ENCODE results near the gene ELOVL1. TPM values are rescaled to one million over a fixed set of nuclear protein-coding genes. Genes with fewer than 3 reads are reported as not detected.

The ELOVL1 gene
- total and polyA plus RNA-seq, 4 donors, result 12.8 to 50.3 (median 35.3) TPM

DNA sequence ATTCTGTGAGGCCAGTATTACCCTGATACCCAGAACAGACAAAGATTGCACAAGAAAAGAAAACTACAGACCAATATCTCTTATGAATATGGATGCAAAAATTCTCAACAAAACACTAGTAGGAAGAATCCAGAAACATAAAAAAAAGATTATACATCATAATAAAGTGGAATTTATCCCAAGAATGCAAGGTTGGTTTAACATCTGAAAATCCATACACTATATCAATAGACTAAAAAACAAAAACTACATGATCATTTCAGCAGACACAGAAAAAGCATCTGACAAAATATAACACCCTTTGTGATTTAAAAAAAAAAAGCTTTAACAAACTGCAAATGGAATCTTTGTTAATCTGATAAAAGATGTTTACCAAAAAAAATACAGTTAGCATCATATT lies 42.4 kb downstream of the ELOVL1 start (continued):
- TF ChIP-seq, protein P1, sequence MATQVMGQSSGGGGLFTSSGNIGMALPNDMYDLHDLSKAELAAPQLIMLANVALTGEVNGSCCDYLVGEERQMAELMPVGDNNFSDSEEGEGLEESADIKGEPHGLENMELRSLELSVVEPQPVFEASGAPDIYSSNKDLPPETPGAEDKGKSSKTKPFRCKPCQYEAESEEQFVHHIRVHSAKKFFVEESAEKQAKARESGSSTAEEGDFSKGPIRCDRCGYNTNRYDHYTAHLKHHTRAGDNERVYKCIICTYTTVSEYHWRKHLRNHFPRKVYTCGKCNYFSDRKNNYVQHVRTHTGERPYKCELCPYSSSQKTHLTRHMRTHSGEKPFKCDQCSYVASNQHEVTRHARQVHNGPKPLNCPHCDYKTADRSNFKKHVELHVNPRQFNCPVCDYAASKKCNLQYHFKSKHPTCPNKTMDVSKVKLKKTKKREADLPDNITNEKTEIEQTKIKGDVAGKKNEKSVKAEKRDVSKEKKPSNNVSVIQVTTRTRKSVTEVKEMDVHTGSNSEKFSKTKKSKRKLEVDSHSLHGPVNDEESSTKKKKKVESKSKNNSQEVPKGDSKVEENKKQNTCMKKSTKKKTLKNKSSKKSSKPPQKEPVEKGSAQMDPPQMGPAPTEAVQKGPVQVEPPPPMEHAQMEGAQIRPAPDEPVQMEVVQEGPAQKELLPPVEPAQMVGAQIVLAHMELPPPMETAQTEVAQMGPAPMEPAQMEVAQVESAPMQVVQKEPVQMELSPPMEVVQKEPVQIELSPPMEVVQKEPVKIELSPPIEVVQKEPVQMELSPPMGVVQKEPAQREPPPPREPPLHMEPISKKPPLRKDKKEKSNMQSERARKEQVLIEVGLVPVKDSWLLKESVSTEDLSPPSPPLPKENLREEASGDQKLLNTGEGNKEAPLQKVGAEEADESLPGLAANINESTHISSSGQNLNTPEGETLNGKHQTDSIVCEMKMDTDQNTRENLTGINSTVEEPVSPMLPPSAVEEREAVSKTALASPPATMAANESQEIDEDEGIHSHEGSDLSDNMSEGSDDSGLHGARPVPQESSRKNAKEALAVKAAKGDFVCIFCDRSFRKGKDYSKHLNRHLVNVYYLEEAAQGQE (IDR thresholded peaks at IDR 0.05), result no peak
- TF ChIP-seq NR2F2 (IDR thresholded peaks at IDR 0.05) (no peak), SP1 (IDR thresholded peaks at IDR 0.05) (no peak)

DNA sequence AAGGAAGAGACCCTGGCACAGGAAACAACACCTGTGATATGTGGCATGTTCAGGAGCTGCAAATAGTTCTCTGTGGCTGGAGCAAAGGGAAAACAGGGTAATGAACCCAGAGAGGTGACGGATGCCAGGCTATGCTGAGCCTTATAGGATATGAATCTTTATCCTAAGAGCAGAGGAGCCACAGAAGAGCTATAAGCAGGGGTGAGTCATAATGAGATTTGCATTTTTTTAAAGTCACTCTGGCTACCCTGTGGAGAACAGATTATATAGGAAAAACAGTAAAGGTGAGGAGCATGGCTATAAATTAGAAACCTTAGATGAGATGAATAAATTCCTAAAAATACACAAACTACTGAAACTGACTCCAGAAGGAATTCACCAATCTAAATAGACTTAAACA lies 43.0 kb downstream of the ELOVL1 start:
- DNase-seq (ENCODE audit: low spot score), result no peak
- H3K4me1 ChIP-seq (ENCODE audit: control insufficient read depth in 4 of 4, insufficient read depth in 4 of 4, low read length in 3 of 4), result no peaks in the 10 kb centered on the region
- no peak overlapping the region for H3K4me3 ChIP-seq (ENCODE audit: low read depth in 1 of 3, low read length in 3 of 3)
- H3K9me3 ChIP-seq (ENCODE audit: control insufficient read depth in 4 of 4, low read length in 3 of 4), result no peaks in the 10 kb centered on the region
- peaks cover 0 to 2% (median 0%) of the 10 kb centered on the region in 4 donors for H3K36me3 ChIP-seq (ENCODE audit: control insufficient read depth in 4 of 4, insufficient read depth in 3 of 4, low read depth in 1 of 4, low read length in 3 of 4)
- H3K27me3 ChIP-seq (ENCODE audit: control insufficient read depth in 4 of 4, insufficient read depth in 4 of 4, low read length in 3 of 4), result no peaks in the 10 kb centered on the region
- H3K27ac ChIP-seq (ENCODE audit: low read depth in 1 of 2, low read length in 2 of 2), result no peak overlapping the region
- TF ChIP-seq NR2F2 (IDR thresholded peaks at IDR 0.05), result no peak
- TF ChIP-seq YY1 (IDR thresholded peaks at IDR 0.05), result no peak
- TF ChIP-seq, protein P2, sequence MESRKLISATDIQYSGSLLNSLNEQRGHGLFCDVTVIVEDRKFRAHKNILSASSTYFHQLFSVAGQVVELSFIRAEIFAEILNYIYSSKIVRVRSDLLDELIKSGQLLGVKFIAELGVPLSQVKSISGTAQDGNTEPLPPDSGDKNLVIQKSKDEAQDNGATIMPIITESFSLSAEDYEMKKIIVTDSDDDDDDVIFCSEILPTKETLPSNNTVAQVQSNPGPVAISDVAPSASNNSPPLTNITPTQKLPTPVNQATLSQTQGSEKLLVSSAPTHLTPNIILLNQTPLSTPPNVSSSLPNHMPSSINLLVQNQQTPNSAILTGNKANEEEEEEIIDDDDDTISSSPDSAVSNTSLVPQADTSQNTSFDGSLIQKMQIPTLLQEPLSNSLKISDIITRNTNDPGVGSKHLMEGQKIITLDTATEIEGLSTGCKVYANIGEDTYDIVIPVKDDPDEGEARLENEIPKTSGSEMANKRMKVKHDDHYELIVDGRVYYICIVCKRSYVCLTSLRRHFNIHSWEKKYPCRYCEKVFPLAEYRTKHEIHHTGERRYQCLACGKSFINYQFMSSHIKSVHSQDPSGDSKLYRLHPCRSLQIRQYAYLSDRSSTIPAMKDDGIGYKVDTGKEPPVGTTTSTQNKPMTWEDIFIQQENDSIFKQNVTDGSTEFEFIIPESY (IDR thresholded peaks at IDR 0.05), result no peak
- no peak for TF ChIP-seq RXRA (IDR thresholded peaks at IDR 0.05)
- TF ChIP-seq SP1 (IDR thresholded peaks at IDR 0.05), result no peak
- no peak for TF ChIP-seq EGR1 (IDR thresholded peaks at IDR 0.05; ENCODE audit: low read depth in 2 of 2)
- no peak for TF ChIP-seq JUND (IDR thresholded peaks at IDR 0.05)
- TF ChIP-seq, protein P1 (IDR thresholded peaks at IDR 0.05), result no peak
- no peak for TF ChIP-seq HNF4A (conservative IDR thresholded peaks at IDR 0.05)
- TF ChIP-seq, protein P3, sequence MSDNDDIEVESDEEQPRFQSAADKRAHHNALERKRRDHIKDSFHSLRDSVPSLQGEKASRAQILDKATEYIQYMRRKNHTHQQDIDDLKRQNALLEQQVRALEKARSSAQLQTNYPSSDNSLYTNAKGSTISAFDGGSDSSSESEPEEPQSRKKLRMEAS (IDR thresholded peaks at IDR 0.05), result no peak
- TF ChIP-seq FOXA1 (IDR thresholded peaks at IDR 0.05), result no peak
- TF ChIP-seq FOXA2 (IDR thresholded peaks at IDR 0.05), result no peak
- TF ChIP-seq, protein P4, sequence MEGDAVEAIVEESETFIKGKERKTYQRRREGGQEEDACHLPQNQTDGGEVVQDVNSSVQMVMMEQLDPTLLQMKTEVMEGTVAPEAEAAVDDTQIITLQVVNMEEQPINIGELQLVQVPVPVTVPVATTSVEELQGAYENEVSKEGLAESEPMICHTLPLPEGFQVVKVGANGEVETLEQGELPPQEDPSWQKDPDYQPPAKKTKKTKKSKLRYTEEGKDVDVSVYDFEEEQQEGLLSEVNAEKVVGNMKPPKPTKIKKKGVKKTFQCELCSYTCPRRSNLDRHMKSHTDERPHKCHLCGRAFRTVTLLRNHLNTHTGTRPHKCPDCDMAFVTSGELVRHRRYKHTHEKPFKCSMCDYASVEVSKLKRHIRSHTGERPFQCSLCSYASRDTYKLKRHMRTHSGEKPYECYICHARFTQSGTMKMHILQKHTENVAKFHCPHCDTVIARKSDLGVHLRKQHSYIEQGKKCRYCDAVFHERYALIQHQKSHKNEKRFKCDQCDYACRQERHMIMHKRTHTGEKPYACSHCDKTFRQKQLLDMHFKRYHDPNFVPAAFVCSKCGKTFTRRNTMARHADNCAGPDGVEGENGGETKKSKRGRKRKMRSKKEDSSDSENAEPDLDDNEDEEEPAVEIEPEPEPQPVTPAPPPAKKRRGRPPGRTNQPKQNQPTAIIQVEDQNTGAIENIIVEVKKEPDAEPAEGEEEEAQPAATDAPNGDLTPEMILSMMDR (IDR thresholded peaks at IDR 0.05; ENCODE audit: low read depth, low read length, missing input control), result no peak
- TF ChIP-seq TAF1 (conservative IDR thresholded peaks at IDR 0.05), result no peak
- no peak for TF ChIP-seq RAD21 (IDR thresholded peaks at IDR 0.05)
- TF ChIP-seq, protein P5, sequence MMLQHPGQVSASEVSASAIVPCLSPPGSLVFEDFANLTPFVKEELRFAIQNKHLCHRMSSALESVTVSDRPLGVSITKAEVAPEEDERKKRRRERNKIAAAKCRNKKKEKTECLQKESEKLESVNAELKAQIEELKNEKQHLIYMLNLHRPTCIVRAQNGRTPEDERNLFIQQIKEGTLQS (IDR thresholded peaks at IDR 0.05), result no peak
- TF ChIP-seq HNF4G (IDR thresholded peaks at IDR 0.05), result no peak
- TF ChIP-seq GABPA (IDR thresholded peaks at IDR 0.05 in 1 of 2, conservative IDR thresholded peaks at IDR 0.05 in 1 of 2), result no peak
- H3K9ac ChIP-seq (ENCODE audit: low read depth in 1 of 2, low read length in 2 of 2), result no peak overlapping the region
- 97% methylated on average over 1 of the region's 1 CpG for WGBS
